Colon (tissue), 2 donors: Measurements from ENCODE around the gene ATP8A2.
"Not testable (repeated sequence)": the region's sequence is repeated elsewhere in the genome, so short reads cannot be mapped to it uniquely, and the experiment has no call there.

Experiments
- FAIRE-seq: peaks from 2 replicates; lab custom pipeline; 2012; peaks lifted over from hg19 to GRCh38; lab: Jason Lieb, UNC
- donor health status: control.
- donor health status: control.

Gene ATP8A2

DNA sequence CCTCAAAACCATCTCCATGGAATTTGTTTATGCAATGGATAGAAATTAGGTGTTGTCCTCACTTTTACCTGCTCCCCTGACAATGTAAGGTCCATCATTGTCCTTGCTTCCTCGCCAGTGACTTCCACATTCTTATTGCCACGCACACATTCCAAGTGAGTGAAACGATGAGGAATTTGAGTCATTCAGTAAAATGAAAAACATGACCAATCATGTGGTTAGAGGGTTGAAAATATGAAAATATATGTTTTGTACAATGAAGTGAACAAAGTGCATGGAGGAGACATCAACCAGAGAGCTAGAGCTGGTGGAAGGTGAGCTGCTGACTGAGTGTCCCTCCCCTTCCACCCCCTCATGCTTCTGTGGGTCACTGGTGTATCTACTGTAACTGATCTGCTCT is 91.7 kb downstream of the ATP8A2 start:
- FAIRE-seq, result no peak

DNA sequence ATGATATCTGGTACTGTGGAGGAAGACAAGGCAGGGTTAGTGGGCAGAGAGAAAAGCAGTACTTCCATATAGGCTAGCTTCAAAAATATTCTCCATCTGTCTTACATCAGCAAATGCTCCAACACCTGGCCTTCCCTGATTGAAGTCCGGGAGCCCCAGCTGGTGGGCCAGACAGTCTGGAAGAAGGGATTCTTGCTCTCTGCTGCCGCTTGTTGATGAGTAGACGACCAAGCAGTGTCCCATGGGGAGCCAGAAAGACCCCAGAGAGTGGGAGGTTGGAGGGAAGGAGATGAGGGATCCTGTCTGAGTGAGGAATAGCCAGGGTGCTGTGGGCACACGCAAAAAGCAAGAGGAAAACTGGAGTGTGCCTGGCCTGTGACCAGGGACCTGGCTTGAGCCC is 95.1 kb downstream of the ATP8A2 start:
- FAIRE-seq, result no peak

DNA sequence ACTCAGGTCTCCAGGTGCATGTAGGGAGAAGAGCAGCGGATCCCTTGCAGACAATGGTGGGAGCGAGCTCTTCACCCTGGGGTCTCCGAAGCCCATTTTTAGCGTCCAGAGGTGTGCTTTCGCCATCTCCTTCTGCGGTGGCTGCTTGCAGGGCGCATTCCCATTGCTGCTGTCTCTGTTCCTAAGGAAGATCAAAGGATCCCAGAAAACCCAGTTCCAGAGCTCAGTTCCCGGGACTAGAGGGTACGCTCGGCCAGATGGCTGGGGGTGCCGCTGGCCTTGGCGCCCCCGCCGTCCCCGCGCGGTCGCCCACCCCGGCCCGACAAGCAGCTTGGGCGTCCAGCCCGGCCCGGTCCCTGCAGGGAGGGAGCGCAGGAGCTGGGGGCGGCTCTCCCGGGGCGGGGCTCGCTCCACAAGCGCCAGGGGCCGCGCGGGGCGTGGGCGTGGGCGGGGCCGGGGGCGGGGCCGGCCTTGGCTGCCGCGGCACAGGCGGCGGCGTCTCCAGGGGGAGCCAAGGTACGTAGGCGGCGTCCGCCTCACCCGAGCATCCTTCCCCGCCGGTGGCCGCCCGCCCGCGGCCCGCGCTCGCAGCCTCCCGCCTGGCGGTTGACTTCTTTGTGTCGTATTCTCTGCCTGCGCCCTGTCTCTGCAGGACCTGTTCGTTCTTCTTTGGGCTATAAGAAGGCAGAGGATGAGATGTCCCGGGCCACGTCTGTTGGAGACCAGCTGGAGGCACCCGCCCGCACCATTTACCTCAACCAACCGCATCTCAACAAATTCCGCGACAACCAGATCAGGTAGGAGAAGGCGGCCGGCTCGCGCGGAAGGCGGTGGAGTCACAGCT is 96.8 kb downstream of the ATP8A2 start:
- no peak for FAIRE-seq

DNA sequence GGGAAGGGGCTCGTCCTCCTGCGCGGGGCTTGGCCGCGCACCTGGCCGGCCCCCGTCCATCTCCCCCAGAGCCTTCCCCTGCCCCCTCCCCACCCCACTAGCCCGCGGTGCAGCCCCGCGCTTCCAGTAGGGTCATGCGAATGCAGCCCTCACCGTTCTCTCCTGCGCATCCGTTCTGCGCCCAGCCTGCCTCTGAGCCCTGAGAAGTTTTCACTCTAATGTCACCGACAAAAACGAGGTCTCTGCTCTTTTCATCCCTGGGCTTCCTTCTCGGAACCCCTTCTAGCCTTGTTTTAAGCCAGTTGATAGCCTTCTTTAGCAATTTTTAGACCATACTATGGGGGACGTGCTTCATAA is 97.4 kb downstream of the ATP8A2 start:
- FAIRE-seq, result no peak

DNA sequence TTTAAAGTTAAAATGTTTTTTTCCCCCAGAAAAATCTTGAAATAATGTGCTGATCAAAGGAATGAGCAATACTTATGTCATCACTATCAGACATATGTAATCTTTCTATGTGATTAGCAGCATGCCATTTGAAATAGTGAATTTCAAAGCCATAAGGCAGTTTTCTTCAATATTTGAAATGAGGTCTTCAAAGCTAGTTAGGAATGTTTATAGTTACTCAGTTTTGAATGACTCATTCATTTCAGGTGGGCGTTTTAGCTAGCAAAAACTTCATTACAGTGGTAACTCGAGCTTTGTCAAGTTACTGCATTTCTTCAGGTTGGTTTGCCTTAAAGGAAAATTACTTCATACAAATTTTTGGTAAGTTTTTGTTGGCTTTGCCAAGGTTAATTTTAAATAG is 102.1 kb downstream of the ATP8A2 start:
- FAIRE-seq, result no peak

DNA sequence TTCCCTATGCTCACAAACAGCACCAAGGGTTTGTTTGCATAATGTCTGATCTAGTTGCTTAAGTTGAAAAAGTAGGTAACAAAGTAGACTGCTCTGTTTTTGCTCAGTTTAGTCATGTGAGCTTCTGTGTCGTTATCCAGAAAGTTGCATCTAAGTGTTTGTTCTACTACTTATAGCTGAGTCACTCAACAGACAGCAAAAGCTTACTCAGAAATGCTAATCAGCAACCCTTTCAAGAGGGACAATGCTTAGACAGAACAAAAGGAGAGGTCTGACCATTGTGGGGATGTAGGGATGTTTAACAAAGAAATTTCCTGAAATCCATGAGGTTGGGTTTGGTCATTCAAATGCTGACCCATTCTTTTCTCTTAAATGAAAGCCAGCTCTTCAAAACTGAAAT is 106.4 kb downstream of the ATP8A2 start:
- FAIRE-seq, result no peak

DNA sequence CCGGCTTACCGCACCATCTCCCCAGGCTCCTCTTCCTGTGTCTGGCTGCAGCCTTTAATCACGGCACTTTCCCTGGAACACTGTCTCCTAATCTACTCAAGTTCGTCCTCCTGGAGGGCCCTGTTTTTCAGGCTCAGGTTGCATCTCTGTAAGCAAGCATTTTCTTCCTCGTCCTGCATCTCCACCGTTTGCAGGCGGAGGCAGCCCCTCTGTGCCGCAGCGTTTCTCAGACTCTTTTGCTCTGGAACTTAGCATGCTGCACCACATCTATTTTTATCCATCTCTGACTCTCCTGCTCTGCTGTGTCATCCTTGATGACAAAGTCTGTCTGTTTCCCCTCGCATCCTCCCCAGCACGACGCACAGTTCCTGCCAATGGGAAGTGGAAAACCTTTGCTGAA is 117.5 kb downstream of the ATP8A2 start:
- no peak for FAIRE-seq

DNA sequence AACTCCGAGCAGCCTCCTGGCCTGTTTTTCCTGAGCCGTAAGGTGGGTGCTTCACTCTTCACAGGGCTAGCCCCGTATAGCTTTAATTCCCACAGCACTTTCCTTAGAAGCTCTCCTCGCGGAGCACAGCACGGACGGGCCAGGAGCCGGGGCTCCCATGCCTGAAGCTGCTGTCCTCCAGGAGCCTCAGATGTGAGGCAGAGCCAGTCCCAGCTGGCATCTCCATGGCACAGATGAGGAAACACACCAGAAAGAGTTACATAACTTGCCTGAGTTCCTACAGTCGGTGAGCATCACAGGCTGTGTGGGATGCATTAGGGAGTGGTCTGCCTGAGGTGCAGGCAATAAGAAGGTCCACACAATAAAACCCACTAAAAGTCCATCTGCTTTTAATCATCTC is 118.5 kb downstream of the ATP8A2 start:
- no peak for FAIRE-seq

DNA sequence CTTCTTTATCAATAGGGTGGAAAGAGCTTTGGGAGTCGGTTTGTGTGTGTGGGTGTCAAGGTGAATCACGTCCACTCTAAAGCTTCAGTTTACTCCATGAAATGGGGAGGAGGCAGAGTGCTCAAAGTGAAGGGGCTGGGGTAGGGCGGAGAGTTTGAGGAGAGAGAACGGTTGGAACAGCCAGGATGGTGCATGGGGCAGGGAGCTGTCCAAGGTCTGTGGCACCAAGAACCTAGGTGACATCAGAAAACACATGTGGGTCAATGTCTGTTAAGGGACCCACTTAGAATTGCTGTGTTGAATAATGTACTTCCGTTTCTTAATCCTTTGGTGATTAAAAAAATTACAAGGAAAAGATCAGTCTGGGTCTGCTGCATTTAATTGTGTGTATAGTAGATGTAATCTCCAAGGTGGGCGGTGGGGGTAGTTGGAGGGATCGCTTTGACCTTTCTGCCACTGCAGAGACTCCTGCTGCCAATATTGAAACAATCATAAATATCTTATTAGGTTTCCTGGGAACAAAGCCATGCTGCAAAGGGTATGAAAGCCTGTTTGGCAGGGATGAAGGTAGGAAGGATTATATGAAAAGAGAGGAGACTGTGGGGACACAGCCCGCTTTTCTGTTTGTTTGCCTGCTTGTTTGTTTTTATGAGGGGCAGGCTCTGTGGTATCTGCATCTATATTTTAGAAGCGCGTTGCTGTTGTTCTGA is 122.3 kb downstream of the ATP8A2 start:
- FAIRE-seq, result no peak

DNA sequence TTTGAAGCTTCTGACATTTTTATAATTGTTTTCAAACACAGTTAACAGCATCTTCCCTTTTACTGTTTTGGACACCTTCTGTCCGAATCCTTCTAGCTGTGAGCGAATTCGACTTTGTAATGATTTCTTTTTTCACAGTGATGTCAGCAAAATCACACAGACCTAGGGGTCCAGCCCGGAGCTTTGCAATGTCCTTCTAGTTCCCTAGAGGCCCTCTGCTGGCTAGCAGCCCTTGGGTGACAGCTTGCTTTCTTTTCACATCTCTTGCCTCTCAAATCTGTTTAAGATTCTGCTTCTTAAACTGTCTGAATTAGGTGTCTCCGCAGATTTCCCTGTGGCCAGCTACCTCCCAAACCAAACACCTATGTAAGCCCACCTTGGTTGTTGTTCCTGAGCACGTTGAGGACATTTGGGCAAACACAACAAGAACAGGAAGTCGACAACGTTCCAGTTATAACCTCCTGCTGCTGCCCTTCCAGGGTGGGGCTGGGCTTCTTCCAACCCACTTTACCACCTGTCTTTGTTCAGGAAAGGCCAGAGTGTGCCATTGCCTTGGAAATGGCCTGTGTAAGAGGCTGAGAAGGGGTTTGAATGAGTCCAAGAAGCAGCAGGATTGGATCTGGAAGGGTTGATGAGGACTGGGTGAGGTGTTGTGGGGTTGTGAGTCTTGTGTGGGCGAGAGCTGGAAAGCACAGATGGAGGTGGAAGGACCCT is 123.1 kb downstream of the ATP8A2 start:
- no peak for FAIRE-seq

DNA sequence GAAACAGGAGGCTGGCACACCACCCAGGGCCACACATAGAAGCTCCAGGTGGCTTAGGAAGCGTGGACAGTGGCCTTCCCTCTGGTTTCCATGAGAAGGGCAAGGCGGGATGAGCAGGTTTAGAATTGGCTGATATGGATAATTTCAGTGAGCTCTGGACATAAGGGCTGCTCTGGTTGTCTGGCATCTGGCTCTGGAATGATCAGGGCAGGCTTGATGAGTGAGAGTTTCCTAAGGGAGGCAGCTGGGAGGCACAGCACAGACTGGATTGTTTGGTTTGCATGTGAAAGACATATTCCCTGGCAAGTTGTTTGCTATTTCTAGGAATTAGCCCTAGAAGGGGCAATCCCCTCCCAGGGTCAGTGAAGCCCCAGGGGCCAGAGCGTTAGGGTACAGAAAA is 129.5 kb downstream of the ATP8A2 start:
- no peak for FAIRE-seq

DNA sequence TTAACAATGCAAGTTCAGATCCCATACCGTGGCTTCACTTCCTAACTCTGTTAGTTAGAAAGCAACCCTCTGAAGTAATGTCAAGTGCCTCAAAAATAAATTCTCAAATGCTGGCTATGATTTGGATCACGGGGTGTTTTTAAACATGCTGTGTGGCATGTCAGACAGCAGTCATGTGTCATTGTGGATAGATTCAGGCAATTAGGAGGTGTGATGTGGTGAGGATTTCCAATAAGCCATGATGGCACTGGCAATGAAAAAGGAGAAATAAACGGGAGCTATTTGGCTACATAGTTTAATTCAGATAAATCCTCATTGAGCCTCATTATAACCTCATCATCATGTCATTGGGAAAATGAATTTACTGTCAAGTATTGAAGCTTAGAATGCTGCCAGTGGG is 130.3 kb downstream of the ATP8A2 start:
- no peak for FAIRE-seq

DNA sequence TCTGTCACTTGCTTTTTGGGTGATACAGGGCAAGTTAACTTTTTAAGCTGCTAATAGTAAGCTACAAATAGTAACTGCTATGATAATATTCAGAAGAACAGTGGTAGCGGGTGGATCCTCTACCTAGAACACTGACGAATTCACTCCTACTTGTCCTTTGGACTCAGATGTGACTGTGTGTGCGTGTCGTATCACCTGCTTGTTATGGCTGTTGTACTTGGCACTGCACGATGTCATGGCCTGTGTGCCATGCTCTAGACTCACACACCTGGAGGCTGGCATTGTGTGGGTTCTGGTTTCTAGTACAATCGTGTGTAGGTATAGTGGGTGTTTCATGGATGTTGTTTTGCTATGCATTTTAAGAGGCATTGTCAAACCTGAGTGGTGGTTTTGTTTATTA is 130.8 kb downstream of the ATP8A2 start:
- FAIRE-seq, result no peak

DNA sequence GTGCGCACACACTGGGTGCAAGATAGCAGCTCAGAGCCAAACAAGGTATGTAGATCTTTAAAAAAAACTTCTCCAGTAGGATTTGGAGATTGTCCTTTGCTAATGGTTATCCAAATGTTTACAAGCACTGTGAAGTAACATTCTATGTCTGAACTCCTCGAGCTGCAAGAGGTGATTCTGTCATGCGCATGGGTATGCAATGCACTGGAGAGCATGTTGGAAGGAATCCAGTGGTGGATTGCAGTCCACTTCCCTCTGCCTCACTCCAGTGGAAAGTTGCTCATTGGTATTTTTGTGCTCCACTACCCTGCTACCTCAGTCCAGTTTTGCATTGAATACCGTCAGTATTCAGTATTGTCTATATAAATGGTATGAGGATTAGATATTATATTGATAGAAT is 132.1 kb downstream of the ATP8A2 start:
- no peak for FAIRE-seq

DNA sequence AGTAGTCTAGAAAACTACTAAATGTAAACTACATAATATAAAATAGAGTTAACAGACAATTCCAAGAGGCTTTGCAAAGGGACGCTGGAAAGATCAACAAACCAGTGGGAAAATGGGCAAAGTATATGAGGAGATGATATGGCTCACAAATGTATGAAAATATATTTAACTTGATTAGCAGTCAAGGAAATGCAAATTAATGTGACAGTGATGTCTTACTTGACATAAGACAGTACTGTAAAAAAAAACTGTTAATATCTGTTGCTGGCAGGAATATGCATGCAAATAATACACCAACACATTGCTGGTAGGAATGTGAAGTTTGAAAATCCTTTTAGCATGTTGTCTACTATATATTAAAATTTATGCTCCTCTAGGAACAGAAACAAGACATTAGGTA is 136.1 kb downstream of the ATP8A2 start:
- FAIRE-seq, result no peak

DNA sequence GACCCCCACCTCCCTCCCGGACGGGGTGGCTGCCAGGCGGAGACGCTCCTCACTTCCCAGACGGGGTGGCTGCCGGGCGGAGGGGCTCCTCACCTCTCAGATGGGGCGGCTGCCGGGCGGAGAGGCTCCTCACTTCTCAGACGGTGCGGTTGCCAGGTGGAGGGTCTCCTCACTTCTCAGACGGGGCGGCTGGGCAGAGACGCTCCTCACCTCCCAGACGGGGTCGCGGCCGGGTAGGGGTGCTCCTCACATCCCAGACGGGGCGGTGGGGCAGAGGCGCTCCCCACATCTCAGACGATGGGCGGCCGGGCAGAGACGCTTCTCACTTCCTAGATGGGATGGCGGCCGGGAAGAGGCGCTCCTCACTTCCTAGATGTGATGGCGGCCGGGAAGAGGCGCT is 141.3 kb downstream of the ATP8A2 start:
- not testable (repeated sequence) for FAIRE-seq

DNA sequence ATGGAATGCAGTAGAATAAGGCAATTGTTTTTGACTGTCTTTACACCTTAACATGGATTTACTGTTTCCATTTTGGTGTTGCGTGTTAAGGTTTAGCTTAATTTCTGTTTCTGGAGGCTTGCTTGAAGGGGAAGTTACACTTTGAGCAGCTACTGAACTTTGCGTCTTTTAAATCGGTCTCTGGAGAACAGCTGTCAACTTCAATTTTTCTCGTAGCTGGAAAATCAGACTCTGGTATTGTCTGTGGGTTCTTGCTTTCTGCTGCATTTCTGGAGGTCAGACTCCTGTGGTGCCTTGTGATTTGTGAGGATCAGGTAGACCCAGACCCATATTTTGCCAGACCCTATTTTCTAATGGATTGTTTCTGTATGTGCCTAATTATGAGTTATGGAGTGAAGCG is 146.7 kb downstream of the ATP8A2 start:
- no peak for FAIRE-seq

DNA sequence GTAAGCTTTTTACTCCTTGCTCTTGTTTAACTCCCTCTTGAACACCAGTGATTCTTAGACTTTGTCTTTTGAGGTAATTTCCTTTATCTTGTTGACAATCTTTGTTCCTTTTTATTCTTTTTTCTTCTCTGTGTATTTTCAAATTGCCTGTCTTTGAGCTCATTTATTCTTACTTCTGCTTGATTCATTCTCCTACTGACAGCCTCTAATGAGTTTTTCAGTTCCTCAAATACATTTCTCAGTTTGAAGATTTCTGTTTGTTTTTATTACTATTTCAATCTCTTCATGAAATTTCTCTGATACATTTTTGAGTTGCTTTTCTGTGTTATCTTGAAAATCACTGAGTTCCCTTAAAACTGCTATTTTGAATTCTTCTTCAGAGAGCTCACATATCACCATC is 154.1 kb downstream of the ATP8A2 start:
- no peak for FAIRE-seq

DNA sequence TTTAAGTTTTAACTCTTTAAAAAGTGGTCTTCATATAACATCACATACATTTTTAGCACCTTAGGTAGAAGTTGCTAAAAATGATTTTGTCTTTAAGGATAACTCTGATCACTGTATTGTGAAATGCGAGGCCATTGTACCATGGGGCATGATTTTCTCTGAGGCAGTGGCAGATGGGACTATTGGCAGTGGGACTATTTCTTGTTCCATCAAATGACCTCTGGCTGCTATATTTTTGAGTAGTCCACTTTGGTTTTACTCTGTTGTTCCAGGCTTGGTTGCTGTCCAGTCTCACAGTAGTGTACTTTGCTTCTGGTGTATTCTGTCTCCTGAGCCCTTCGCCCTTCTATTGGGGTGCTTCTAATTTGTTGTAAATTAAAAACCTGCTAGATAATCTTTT is 156.5 kb downstream of the ATP8A2 start:
- no peak for FAIRE-seq

DNA sequence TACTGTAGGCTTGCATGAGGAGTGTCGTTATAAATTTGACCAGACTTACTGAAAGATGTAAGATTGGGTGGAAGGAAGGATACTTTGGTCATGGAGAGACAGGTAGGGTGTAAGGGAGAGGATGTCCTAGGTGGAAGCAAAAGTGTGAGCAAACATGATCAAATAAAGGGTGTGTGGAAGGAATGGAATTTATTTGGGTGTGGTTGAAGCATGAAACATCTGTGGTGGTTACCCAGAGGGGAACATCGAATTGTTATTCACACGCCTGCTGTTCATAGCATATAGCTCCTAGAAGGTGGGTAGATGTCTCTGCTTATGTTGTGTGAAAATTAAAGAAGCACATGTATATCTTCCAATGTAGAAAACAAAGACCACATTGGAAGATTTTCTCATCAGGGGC is 157.7 kb downstream of the ATP8A2 start:
- FAIRE-seq, result no peak

DNA sequence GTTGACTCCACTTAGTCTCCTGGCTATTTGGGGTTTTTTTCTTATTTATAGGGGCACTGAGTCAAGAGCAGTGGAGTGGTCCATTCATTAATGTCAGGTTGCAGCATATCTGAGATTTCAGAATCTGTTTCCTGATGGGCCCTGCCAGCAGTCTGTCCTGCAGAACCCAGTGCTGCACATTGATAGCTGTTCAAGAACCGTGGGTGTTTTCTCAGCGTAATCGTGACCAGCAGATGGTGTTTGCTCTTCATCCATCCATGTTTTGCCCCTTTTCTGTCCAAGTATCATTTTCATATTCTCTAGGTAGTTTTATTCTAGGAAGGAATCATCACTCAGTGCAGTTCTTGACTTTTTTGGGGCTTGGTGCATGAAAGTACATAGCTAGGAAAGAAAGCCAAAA is 166.5 kb downstream of the ATP8A2 start:
- no peak for FAIRE-seq

DNA sequence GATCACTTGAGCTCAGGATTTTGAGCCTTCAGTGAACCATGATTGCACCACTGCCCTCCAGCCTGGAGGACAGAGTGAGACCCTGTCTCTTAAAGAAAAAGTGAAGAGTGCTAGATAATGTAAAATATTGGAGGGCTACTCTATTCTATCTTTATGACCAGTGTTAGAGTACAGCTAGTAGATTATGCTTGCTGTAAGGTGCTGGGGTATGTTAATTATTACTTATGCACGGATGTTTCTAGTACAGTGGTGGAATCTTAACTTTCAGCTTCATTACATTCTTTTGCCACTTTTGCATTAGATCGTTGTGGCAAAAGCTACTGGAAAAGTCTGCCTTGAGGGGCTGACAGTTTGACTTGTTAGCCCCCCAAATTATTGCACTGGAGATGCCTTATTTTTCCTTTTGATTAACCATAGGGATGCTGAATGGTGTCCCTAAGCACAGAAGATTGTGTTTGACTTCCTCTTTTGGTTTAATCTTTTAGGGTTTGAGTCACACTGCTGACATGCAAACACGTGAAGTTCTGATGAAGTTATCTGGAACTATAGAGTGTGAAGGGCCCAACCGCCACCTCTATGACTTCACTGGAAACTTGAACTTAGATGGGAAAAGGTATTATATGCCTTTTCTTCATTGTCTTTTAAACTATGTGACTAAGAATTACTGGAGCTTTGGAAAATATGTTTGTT is 169.8 kb downstream of the ATP8A2 start:
- FAIRE-seq, result no peak

DNA sequence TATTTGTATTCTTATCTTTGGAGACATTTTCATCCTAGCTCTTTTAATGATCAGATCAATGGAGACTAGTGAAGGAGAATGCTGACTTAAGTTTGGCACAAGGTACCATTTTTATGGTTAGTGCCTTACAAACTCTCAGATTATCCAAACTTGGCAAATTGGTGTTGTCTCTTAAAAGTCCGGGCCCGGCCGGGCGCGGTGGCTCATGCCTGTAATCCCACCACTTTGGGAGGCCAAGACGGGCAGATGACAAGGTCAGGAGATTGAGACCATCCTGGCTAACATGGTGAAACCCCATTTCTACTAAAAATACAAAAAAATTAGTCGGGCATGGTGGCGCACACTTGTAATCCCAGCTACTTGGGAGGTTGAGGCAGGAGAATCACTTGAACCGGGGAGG is 177.2 kb downstream of the ATP8A2 start:
- FAIRE-seq, result not testable (repeated sequence)
